Femur (tissue), 1 donor: ENCODE results near the gene JAG2.
A peak's percentile ranks its signal among the peaks of the same experiment; 100 is the strongest.

Experiments used
- DNase-seq: peaks from one replicate; pipeline ENCODE4 v3.0.0-alpha.2; 2017

Gene JAG2

DNA sequence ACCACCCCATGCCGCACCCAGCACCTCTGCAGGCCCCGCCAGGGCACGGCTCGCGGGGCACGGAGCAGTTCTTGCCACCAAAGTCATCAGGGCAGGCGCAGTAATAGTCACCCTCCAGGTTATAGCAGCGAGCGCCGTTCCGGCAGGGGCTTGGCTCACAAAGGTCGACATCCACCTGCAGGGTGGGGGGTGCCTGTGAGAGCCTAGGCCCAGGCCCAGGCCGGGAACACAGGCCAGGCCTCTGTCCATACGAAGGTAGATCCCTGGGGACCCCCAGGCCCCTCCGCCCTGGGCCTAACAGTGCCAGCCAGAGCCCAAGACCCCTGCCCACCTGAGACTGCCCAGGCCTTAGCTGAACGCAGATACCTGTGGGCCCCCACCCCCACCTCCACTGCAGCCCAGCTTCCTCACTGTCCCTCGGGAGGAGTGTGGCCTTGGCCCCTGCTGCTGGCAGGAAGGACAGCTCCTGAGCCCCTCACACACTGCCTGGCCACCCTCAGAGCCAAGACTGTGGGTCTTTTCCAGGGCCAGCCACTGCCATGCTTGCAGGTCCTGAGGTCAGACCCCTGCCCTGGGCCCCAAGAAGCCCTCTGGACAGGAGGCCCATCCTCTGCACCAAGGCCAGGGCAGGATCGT lies 19.3 kb downstream of the JAG2 start:
- DNase-seq, result peak; percentile 15

DNA sequence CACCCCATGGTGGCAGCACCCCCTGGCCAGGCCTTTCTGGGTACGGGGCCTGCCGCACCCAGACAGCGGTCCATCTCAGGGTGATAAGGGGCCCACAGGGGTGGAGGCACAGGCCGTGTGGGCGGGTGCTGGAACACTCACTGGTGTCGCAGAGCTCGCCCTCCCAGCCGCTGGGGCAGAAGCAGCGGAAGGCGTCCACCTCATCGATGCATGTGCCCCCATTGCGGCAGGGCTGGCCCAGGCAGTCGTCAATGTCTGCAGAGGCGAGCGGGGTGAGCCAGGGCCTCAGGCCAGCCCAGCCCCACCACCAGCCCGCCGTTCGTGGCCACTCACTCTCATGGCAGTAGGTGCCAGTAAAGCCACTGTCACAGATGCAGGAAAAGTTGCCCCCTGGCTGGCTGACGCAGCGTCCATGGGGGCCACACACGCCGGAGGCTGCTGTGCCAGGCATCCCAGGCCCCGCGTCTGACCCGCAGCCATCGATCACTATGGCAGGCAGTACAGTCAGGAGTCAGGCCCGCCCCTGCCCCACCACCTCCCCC lies 19.9 kb downstream of the JAG2 start:
- DNase-seq, result peak; percentile 11

GRCh38 chr14:105147671-105148603 lies 20.6 kb downstream of the JAG2 start:
- DNase-seq, result peak; percentile 14

DNA sequence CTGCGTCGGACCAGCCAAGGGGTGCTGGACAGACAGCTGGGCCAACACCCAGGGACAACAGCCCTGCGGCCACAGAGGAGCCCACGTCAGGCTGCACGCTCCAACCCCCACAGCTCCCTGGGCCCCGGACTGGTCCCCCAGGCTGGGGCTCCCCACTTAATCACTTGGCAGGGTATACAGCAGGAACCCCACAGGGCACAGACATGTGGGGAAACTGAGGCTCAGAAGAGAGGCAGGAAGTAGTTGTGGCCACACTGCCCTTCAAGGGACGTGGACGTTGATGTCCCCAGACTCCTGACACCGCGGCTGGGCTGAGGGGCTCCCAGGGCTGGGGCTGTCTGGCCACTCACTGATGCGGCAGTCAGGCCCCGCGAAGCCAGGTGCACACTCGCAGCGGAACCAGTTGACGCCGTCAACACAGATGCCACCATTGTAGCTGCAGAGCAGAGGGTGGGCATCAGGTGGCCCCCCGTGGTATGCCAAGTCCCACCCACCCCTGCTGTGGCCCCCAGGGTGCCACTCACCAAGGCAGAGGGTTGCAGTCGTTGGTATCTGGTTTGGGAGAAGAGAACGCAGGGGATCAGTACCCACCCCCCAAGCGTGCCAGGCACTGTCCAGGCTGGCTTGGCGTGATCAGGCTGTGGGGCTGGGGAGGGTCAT lies 21.5 kb downstream of the JAG2 start:
- peak; percentile 13 for DNase-seq

- DNase-seq, result peak; percentile 30
Measured at GRCh38 chr14:105146181-105146975, 22.2 kb downstream of the JAG2 start.

DNA sequence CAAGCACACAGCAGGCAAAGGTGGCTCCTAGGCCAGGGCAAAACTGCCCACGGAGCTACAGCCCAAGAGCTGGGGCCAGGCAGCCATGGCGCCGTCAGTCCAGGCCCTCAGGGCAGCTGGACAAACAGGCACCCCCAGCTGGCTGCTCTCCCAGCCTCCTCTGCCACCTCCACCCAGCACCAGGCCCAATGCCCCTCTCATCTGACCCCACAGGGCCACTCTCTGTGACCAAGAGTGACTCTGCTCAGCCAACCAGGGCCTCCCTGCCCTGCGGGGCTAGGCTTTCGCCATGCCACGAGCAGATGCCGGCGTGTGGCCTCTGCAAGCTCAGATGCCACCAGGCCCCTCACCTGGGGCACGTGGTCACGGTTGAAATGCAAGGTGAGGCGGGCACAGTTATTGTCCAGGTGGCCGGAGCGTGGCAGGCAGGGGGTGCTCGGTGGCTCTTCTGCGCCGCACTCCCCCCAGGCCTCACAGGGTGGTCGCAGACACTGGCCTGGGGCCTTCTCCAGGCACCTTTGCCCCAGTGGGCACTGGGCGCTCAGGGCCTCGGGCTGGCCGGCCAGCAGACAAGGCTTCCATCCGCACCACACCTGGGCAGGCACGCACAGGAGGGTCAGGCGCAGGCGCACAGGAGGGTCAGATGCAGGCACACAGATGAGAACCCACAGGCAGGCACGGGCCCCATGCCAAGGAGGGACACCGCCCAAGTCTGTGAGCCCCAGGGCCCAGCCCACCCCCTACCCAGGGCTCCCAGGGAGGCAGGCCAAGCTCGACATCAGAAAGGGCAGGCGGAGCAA lies 23.0 kb downstream of the JAG2 start:
- DNase-seq, result peak; percentile 15

DNA sequence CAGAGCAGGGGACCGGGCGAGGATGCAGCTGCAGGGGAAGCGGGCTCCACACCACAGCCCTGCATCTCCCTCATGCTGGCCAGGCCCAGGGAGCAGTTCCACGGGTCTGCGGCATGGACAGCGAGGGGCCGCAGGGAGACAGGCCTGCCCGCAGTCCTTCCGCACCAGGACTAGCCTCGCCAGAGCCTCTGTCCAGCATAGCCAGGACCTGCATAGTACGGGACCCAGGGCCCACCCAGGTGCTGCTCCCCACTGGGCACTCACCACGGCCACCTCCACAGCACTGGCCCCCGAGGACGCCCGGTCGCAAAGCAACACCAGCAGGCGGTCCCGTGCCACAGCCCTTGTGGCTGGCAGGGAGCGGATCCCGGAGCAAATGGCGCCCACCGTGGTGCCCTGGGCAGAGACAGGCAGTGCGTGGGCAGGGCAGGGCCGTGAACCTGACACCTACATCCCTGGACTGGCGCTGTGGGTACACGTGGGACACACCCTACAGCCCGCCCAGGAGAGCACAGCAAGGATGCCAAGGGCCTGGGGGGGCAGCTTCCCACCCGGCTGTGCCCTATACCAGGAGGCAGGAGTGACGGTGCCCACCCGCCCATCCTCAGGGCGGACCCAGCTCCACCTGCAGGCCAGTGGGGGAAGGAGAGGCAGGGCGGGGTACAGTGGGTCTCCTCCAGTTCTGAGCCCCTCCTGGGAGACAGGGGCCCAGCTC lies 23.8 kb downstream of the JAG2 start:
- peak; percentile 25 for DNase-seq

GRCh38 chr14:105144026-105144665 lies 24.4 kb downstream of the JAG2 start:
- peak; percentile 10 for DNase-seq

- peak; percentile 14 for DNase-seq
Measured at GRCh38 chr14:105143451-105144025, 25.0 kb downstream of the JAG2 start.

DNA sequence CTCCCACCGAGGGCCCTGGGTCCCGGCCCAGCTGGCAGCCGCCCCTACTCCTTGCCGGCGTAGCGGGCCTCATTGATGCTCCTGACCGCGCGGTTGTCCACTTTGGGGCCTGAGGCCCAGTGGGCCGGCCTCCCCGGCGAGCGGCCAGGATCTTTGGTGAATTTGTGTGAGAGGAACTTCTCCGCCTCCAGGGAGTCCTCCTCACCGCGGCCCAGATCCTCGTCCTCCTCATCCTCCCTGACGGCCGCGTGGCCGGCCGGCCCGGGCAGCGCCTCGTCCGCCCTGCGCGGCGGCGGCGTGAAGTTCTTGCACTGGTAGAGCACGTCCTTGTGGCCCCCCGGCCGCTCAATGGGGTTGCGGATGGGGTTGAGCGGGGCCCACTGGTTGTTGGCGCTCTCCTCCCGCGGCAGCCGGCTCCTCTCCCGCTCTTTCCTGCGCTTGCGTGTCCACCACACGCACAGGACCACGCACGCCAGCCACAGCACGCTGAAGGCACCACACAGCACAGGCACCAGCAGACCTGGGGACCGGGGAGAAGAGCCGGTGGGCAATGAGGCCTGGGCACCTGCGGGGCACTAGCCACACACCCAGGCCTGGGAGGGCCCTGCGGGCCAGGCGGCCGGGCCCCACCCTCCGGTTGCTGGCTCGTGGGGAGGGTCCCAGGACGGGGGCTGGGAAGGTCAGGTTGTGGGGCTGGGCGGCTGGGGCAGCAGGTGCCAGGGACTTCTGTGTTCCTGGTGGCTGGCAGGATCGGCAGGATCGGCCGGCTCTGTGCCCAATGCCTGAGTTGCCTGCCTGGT lies 25.7 kb downstream of the JAG2 start:
- peak; percentile 13 for DNase-seq

- peak; percentile 5 for DNase-seq
Measured at GRCh38 chr14:105141486-105142281, 26.9 kb downstream of the JAG2 start.

DNA sequence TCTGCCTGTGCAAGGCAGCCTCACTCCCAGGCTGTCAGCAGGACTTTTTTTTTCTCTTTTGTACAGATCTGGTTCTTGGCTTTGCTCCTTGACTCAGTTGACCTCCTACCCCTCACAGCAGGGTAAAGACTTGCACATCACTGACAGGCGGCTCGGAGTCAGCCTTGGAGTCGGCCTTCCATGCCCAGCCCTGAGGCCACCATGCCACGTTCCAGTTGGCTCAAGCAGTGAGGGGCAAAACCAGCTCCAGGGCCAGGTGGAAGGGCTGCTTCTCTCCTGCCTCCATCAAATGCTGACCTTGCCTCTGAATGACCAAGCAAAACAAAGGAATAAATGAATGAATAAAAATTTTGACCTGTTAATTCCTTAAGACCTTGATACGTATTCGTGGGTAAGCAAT lies 27.6 kb downstream of the JAG2 start:
- DNase-seq, result peak; percentile 4

DNA sequence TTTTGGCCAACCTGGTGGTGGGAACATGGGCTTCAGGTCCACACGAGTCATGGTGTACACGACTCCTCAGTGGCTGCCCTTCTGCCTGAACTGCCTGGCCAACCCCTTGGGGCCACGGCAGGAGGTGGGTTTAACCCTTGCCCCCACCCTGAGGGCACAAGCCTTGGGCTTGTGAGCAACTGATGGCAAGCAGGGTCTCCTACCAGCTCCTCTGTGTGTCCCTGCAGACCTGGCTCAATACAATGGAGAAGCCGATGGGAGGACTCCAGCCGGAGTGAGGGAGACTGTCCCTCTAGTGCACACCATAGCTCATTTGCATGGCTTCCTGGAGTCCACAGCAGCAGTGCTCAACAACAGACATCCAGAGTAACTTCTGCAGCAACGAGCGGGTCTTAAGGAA lies 28.0 kb downstream of the JAG2 start:
- DNase-seq, result peak; percentile 10

- DNase-seq, result peak; percentile 13
Measured at GRCh38 chr14:105139831-105140239, 28.7 kb downstream of the JAG2 start.

GRCh38 chr14:105139212-105139825 lies 29.3 kb downstream of the JAG2 start:
- DNase-seq, result peak; percentile 6

- DNase-seq, result peak; percentile 10
Measured at GRCh38 chr14:105138551-105139111, 29.9 kb downstream of the JAG2 start.

DNA sequence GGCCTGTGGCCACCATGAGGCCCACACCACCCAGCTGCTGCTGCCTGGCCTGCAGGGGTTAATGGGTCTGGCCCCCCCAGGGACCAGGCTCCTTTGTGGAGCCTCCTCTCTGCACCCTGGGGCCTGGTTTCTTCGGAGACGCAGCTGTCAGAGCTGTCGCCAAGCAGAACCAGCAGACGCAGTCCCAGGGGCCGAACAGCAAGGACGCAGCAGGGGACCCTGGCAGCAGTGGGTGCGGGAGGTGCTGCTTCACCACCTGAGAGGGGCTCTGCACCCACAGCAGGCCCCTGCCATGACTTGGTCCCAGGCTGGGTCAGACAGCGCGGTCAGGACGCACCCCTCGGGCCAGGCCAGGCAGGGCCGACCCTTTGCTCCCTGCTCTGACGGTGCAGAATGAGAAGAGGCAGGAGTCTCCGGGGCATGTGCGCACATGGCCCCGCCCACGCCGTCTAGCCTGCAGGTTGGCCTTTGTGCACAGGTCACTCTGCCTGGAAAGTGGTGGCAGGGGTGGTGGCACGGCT lies 30.5 kb downstream of the JAG2 start:
- no peak for DNase-seq
